CD8-positive, alpha-beta memory T cell (primary cell): ENCODE results near the gene NIM1K. TPM values are rescaled to one million over a fixed set of nuclear protein-coding genes. Genes with fewer than 3 reads are reported as not detected.
"Not testable (repeated sequence)": the region's sequence is repeated elsewhere in the genome, so short reads cannot be mapped to it uniquely, and the experiment has no call there.

ENCODE experiments used
- CTCF ChIA-PET: fragments of 350-600 bp; sonication (Branson Sonifier 250); formaldehyde crosslinking; loops from one replicate; lab custom pipeline; 2021; ENCODE audit warnings: antibody characterized with exemption; lab: Charles Lee
- POLR2A ChIA-PET: fragments of 350-600 bp; sonication (Branson Sonifier 250); formaldehyde crosslinking; loops from one replicate; lab custom pipeline; 2021; ENCODE audit warnings: antibody characterized with exemption; lab: Charles Lee
- DNase-seq, 5 donors: peaks; one replicate each; pipeline versions ENCODE4 v3.0.0 to v3.0.0-alpha.2; 2020 to 2022; ENCODE audit warnings: mixed read lengths in 1 of 5
- H3K27ac ChIP-seq: one replicate; pipeline ENCODE4 v1.7.0; 2013; ENCODE audit warnings: low read depth, mild to moderate bottlenecking, low read length, moderate library complexity
- H3K27me3 ChIP-seq: 2 replicates; pipeline ENCODE4 v1.7.0; 2013; ENCODE audit warnings: low read length, mild to moderate bottlenecking; ENCODE audit not compliant: insufficient read depth, poor library complexity, severe bottlenecking
- H3K36me3 ChIP-seq: 2 replicates; pipeline ENCODE4 v1.7.0; 2013; ENCODE audit warnings: mild to moderate bottlenecking, low read length, moderate library complexity; ENCODE audit not compliant: insufficient read depth
- H3K4me1 ChIP-seq: 2 replicates; pipeline ENCODE4 v1.7.0; 2013; ENCODE audit warnings: mild to moderate bottlenecking, low read length, moderate library complexity; ENCODE audit not compliant: insufficient read depth
- H3K4me3 ChIP-seq: 2 replicates; pipeline ENCODE4 v1.7.0; 2013; ENCODE audit warnings: mild to moderate bottlenecking, low read length
- H3K9me3 ChIP-seq: 2 replicates; pipeline ENCODE4 v1.7.0; 2013; ENCODE audit warnings: mild to moderate bottlenecking, low read length
- H3K27ac Mint-ChIP-seq, 8 donors: one replicate each; pipeline ENCODE4 v1.8.0; 2020 to 2021; ENCODE audit warnings: mixed read lengths in 8 of 8, mild to moderate bottlenecking in 6 of 8, inconsistent platforms in 3 of 8, moderate library complexity in 3 of 8
- H3K27me3 Mint-ChIP-seq, 2 donors: one replicate each; pipeline ENCODE4 v1.8.0; 2020 to 2021; ENCODE audit warnings: mixed read lengths in 2 of 2, mild to moderate bottlenecking in 1 of 2, moderate library complexity in 1 of 2
- H3K36me3 Mint-ChIP-seq, 3 donors: one replicate each; pipeline ENCODE4 v1.8.0; 2020 to 2021; ENCODE audit warnings: mixed read lengths in 3 of 3, inconsistent platforms in 1 of 3, mild to moderate bottlenecking in 1 of 3
- H3K4me1 Mint-ChIP-seq, 3 donors: one replicate each; pipeline ENCODE4 v1.8.0; 2020 to 2021; ENCODE audit warnings: mixed read lengths in 3 of 3, inconsistent platforms in 1 of 3, mild to moderate bottlenecking in 1 of 3
- H3K4me3 Mint-ChIP-seq, 7 donors: one replicate each; pipeline ENCODE4 v1.8.0; 2020 to 2021; ENCODE audit warnings: mixed read lengths in 7 of 7, mild to moderate bottlenecking in 6 of 7, moderate library complexity in 4 of 7, inconsistent platforms in 2 of 7
- H3K9me3 Mint-ChIP-seq, 5 donors: one replicate each; pipeline ENCODE4 v1.8.0; 2020 to 2022; ENCODE audit warnings: mixed read lengths in 5 of 5, mild to moderate bottlenecking in 3 of 5, moderate library complexity in 2 of 5, inconsistent platforms in 1 of 5
- polyA plus RNA-seq: library from polyadenylated mRNA; unstranded; fragments of 300-500 nt; fragmentation: Illumina TruSeq; gene quantifications from one replicate; pipeline ENCODE4 v1.2.3, GENCODE V29; 2021
- total RNA-seq, 2 experiments: library from RNA; stranded (reverse); gene quantifications; one replicate each; pipeline ENCODE4 v1.2.3, GENCODE V29; 2021

The NIM1K gene
- total and polyA plus RNA-seq, 3 experiments from 2014 or later, result 0.20 to 0.70 (median 0.40) TPM

DNA sequence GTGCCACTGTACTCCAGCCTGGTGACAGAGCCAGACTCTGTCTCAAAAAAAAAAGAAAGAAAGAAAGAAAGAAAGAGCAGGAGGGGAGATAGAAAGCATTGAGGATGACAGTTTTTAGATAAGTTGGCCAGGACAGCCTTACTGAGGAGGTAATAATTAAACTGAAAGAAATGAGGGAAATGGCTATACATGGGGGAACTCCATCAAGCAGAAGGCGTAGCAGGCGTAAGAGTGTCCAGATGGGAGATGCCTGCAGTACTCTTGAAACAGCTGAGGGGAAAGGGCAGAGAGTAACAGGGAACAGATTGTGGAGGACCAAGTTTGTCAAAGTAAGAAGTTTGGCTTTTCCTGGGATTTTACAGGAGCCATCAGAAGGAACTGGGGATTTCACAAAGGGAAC lies 63.7 kb downstream of the NIM1K start:
- no peaks in the 10 kb centered on the region for H3K4me1 ChIP-seq
- POLR2A ChIA-PET, result no interaction called here
- CTCF ChIA-PET, result no interaction called here
- H3K4me1 Mint-ChIP-seq, result peaks cover 0 to 4% (median 3%) of the 10 kb centered on the region in 3 donors
- peaks cover 0 to 2% (median 0%) of the 10 kb centered on the region in 5 donors for H3K9me3 Mint-ChIP-seq
- peaks cover 6 to 33% of the 10 kb centered on the region in 2 donors for H3K27me3 Mint-ChIP-seq
- no peaks in the 10 kb centered on the region for H3K9me3 ChIP-seq
- no peaks in the 10 kb centered on the region for H3K27me3 ChIP-seq
- no peak overlapping the region for H3K4me3 ChIP-seq
- no peaks in the 10 kb centered on the region for H3K36me3 ChIP-seq
- H3K27ac ChIP-seq, result no peak overlapping the region
- H3K36me3 Mint-ChIP-seq, result no peaks in the 10 kb centered on the region
- no peak overlapping the region for H3K27ac Mint-ChIP-seq
- no peak overlapping the region for H3K4me3 Mint-ChIP-seq
- no peak for DNase-seq

- CTCF ChIA-PET, result no interaction called here
- no peak overlapping the region for H3K4me3 Mint-ChIP-seq
Observed at GRCh38 chr5:43256261-43256966, 64.4 kb downstream of the NIM1K start.

DNA sequence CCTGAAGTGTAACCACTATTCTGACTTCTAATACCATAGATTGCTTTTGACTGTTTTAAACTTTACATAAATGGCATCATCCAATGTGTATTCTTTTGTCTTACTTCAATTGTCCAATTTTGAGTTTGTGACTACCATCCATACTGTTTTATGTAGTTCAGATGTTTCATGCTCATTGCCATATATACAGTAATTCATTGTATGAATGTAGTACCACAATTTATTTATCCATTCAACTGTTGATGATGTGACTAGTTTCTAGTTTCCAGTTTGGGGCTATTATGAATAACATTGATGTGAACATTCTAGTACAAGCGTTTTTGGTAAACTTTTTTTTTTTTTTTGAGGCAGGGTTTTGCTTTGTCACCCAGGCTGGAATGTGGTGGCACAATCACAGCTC lies 66.1 kb downstream of the NIM1K start:
- Histone ChIP-seq H3K4me1 (no peaks in the 10 kb centered on the region), H3K27me3 (no peaks in the 10 kb centered on the region), H3K4me3 (no peak overlapping the region), H3K36me3 (no peaks in the 10 kb centered on the region), H3K9me3 (no peaks in the 10 kb centered on the region), H3K27ac (no peak overlapping the region)
- ChIA-PET CTCF (no interaction called here), POLR2A (no interaction called here)
- Mint-ChIP-seq H3K27ac (no peak overlapping the region), H3K4me3 (no peak overlapping the region), H3K27me3 (peaks cover 9 to 45% of the 10 kb centered on the region in 2 donors), H3K4me1 (peaks cover 0 to 4% (median 3%) of the 10 kb centered on the region in 3 donors), H3K9me3 (peaks cover 0 to 10% (median 6%) of the 10 kb centered on the region in 5 donors), H3K36me3 (peaks cover 0 to 7% (median 0%) of the 10 kb centered on the region in 3 donors)
- no peak for DNase-seq

More at GRCh38 chr5:43256261-43256966, 64.4 kb downstream of the NIM1K start:
- Histone ChIP-seq H3K4me3 (no peak overlapping the region), H3K36me3 (no peaks in the 10 kb centered on the region), H3K9me3 (no peaks in the 10 kb centered on the region), H3K4me1 (no peaks in the 10 kb centered on the region), H3K27me3 (no peaks in the 10 kb centered on the region), H3K27ac (no peak overlapping the region)
- H3K27me3 Mint-ChIP-seq, result peaks cover 8 to 36% of the 10 kb centered on the region in 2 donors
- H3K27ac Mint-ChIP-seq, result no peak overlapping the region
- POLR2A ChIA-PET, result no interaction called here
- no peaks in the 10 kb centered on the region for H3K36me3 Mint-ChIP-seq
- peaks cover 0 to 3% (median 2%) of the 10 kb centered on the region in 5 donors for H3K9me3 Mint-ChIP-seq
- no peak for DNase-seq
- peaks cover 0 to 4% (median 3%) of the 10 kb centered on the region in 3 donors for H3K4me1 Mint-ChIP-seq

- H3K4me1 Mint-ChIP-seq, H3K4me1 ChIP-seq, POLR2A ChIA-PET, H3K27ac ChIP-seq, H3K27ac Mint-ChIP-seq, DNase-seq, CTCF ChIA-PET, H3K4me3 ChIP-seq, H3K36me3 Mint-ChIP-seq, H3K27me3 ChIP-seq, H3K4me3 Mint-ChIP-seq, H3K9me3 ChIP-seq, H3K36me3 ChIP-seq: not testable (repeated sequence)
- Mint-ChIP-seq H3K9me3 (peaks cover 0 to 14% (median 7%) of the 10 kb centered on the region in 5 donors), H3K27me3 (peaks cover 14 to 56% of the 10 kb centered on the region in 2 donors)
Observed at GRCh38 chr5:43262269-43262668, 70.2 kb downstream of the NIM1K start.

- H3K36me3 Mint-ChIP-seq, result peaks cover 0 to 13% (median 0%) of the 10 kb centered on the region in 3 donors
- peaks cover 21 to 63% of the 10 kb centered on the region in 2 donors for H3K27me3 Mint-ChIP-seq
- no peak for DNase-seq
- Histone ChIP-seq H3K4me1 (no peaks in the 10 kb centered on the region), H3K27me3 (no peaks in the 10 kb centered on the region), H3K36me3 (no peaks in the 10 kb centered on the region), H3K27ac (no peak overlapping the region), H3K9me3 (no peaks in the 10 kb centered on the region), H3K4me3 (no peak overlapping the region)
- no peak overlapping the region for H3K27ac Mint-ChIP-seq
- peaks cover 0 to 13% (median 0%) of the 10 kb centered on the region in 3 donors for H3K4me1 Mint-ChIP-seq
- H3K4me3 Mint-ChIP-seq, result no peak overlapping the region
- peaks cover 0 to 9% (median 2%) of the 10 kb centered on the region in 5 donors for H3K9me3 Mint-ChIP-seq
- ChIA-PET POLR2A (no interaction called here), CTCF (no interaction called here)
Observed at GRCh38 chr5:43268188-43268820, 76.3 kb downstream of the NIM1K start.

DNA sequence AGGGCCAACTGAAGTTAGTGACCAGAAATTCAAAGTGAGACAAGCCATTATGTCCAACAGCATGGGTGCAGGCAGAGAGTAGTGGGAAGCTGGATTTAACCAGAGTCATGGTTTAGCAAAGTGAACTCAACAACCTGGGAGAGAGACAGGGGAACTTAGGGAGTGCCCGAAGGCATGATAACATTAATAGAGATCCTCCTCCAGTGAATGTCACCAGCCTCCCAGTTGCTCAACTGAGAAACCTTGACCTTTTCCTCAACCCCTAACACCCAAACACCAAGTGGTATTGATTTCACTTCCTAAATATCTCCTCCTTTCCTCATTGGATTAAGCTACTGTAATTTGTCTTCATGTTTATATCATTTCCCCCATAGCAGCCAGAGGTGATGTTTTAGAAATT lies 78.6 kb downstream of the NIM1K start:
- Histone ChIP-seq H3K4me3 (no peak overlapping the region), H3K9me3 (no peaks in the 10 kb centered on the region), H3K27me3 (no peaks in the 10 kb centered on the region), H3K36me3 (no peaks in the 10 kb centered on the region), H3K27ac (no peak overlapping the region), H3K4me1 (no peaks in the 10 kb centered on the region)
- Mint-ChIP-seq H3K27me3 (peaks cover 21 to 51% of the 10 kb centered on the region in 2 donors), H3K9me3 (peaks cover 0 to 8% (median 2%) of the 10 kb centered on the region in 5 donors), H3K27ac (no peak overlapping the region), H3K4me3 (no peak overlapping the region), H3K36me3 (peaks cover 0 to 13% (median 0%) of the 10 kb centered on the region in 3 donors), H3K4me1 (peaks cover 0 to 13% (median 0%) of the 10 kb centered on the region in 3 donors)
- DNase-seq, result no peak
- ChIA-PET CTCF (no interaction called here), POLR2A (no interaction called here)

- Histone ChIP-seq H3K9me3 (no peaks in the 10 kb centered on the region), H3K4me3 (no peak overlapping the region), H3K27ac (no peak overlapping the region), H3K4me1 (no peaks in the 10 kb centered on the region), H3K27me3 (no peaks in the 10 kb centered on the region), H3K36me3 (no peaks in the 10 kb centered on the region)
- Mint-ChIP-seq H3K36me3 (peaks cover 0 to 13% (median 0%) of the 10 kb centered on the region in 3 donors), H3K27ac (no peak overlapping the region), H3K27me3 (peaks cover 15 to 30% of the 10 kb centered on the region in 2 donors), H3K4me1 (no peaks in the 10 kb centered on the region), H3K9me3 (peaks cover 0 to 3% (median 0%) of the 10 kb centered on the region in 5 donors), H3K4me3 (no peak overlapping the region)
- POLR2A ChIA-PET, result no interaction called here
- CTCF ChIA-PET, result no interaction called here
- DNase-seq, result no peak
Observed at GRCh38 chr5:43273552-43273951, 81.5 kb downstream of the NIM1K start.

DNA sequence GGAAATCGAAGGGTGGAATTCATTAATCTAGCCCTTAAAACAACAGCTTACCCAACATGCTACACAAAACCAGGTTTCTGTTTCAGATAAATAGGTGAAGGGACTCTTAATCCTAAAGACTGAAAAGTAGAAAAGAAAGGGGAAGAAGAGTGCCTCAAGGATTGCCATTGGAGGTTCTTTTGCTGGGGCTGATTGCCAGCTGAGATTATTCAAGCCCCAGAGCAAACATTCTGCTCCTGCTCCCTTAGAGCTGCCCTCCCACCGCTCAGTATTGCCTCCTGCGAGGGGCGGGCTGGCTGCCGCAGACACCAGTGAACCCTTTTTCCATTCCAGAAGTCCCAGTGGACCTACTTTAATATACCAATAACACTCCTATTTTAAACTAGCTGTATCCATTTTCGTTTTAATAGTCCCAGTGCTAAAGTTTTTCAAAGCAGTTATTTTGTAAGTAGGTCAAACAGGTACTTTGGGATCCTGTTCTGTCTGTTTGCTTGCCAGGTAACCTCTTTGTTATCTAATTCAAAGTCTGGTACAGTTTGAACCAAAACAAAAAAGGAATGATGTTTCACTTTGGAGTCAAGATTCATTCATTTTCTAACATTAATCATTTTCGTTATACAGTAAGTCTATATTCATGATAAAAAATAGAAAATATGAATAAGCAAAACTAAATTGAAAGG lies 82.5 kb downstream of the NIM1K start:
- H3K9me3 ChIP-seq, result no peaks in the 10 kb centered on the region
- no peak overlapping the region for H3K27ac ChIP-seq
- Mint-ChIP-seq H3K4me3 (no peak overlapping the region), H3K9me3 (peaks cover 0 to 3% (median 0%) of the 10 kb centered on the region in 5 donors), H3K36me3 (peaks cover 0 to 10% (median 0%) of the 10 kb centered on the region in 3 donors), H3K4me1 (no peaks in the 10 kb centered on the region), H3K27me3 (peaks cover 15 to 26% of the 10 kb centered on the region in 2 donors), H3K27ac (no peak overlapping the region)
- ChIA-PET POLR2A (no interaction called here), CTCF (no interaction called here)
- no peaks in the 10 kb centered on the region for H3K36me3 ChIP-seq
- H3K4me1 ChIP-seq, result no peaks in the 10 kb centered on the region
- no peak for DNase-seq
- no peaks in the 10 kb centered on the region for H3K27me3 ChIP-seq
- H3K4me3 ChIP-seq, result no peak overlapping the region
